Mucosa of rectum (tissue), 2 donors: ENCODE measurements around the gene BCL3.
"Not testable (repeated sequence)": the region's sequence is repeated elsewhere in the genome, so short reads cannot be mapped to it uniquely, and the experiment has no call there.

Experiments
- H3K27ac ChIP-seq, 2 donors: one replicate each; pipeline ENCODE4 v1.7.0; 2013; ENCODE audit warnings: inconsistent platforms in 2 of 2, low read depth in 2 of 2, low read length in 2 of 2
- H3K27me3 ChIP-seq, 2 donors: one replicate each; pipeline ENCODE4 v1.7.0; 2013; ENCODE audit warnings: low read length in 2 of 2; ENCODE audit not compliant: control insufficient read depth in 2 of 2, insufficient read depth in 2 of 2
- H3K36me3 ChIP-seq, 2 donors: one replicate each; pipeline ENCODE4 v1.7.0; 2013; ENCODE audit warnings: low read length in 2 of 2; ENCODE audit not compliant: control insufficient read depth in 2 of 2, insufficient read depth in 2 of 2
- H3K4me1 ChIP-seq, 2 donors: one replicate each; pipeline ENCODE4 v1.7.0; 2013; ENCODE audit warnings: low read length in 2 of 2, mild to moderate bottlenecking in 1 of 2; ENCODE audit not compliant: control insufficient read depth in 2 of 2, insufficient read depth in 2 of 2
- H3K4me3 ChIP-seq, 2 donors: one replicate each; pipeline ENCODE4 v1.7.0; 2013; ENCODE audit warnings: low read length in 2 of 2
- H3K9ac ChIP-seq, 2 donors: one replicate each; pipeline ENCODE4 v1.7.0; 2013; ENCODE audit warnings: low read length in 2 of 2, low read depth in 1 of 2, mild to moderate bottlenecking in 1 of 2
- H3K9me3 ChIP-seq, 2 donors: one replicate each; pipeline ENCODE4 v1.7.0; 2013; ENCODE audit warnings: low read length in 2 of 2; ENCODE audit not compliant: control insufficient read depth in 2 of 2
- donor health status: healthy.
- donor health status: Normal muscosa, but diverticular disease.

The BCL3 gene

DNA sequence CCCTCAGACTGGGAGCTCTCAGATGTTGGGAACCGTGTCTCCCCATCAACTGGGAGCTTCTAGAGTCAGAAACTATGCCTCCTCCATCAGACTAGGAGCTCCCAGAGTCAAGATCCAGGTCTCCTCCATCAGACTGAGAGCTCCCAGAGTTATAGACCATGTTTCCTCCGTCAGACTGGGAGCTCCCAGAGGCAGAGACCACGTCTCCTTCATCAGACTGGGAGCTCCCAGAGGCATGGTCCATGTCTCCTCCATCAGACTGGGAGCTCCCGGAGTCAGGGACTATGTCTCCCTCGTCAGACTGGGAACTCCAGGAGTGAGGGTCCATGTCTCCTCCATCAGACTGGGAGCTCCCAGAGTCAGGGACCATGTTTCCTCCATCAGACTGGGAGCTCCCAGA is 39.6 kb upstream of the BCL3 start:
- no peaks in the 10 kb centered on the region for H3K9me3 ChIP-seq
- no peaks in the 10 kb centered on the region for H3K4me1 ChIP-seq
- H3K27me3 ChIP-seq = no peaks in the 10 kb centered on the region
- H3K9ac ChIP-seq = no peak overlapping the region
- no peak overlapping the region for H3K27ac ChIP-seq
- H3K36me3 ChIP-seq = peaks cover 0 to 2% of the 10 kb centered on the region in 2 donors
- no peak overlapping the region for H3K4me3 ChIP-seq

DNA sequence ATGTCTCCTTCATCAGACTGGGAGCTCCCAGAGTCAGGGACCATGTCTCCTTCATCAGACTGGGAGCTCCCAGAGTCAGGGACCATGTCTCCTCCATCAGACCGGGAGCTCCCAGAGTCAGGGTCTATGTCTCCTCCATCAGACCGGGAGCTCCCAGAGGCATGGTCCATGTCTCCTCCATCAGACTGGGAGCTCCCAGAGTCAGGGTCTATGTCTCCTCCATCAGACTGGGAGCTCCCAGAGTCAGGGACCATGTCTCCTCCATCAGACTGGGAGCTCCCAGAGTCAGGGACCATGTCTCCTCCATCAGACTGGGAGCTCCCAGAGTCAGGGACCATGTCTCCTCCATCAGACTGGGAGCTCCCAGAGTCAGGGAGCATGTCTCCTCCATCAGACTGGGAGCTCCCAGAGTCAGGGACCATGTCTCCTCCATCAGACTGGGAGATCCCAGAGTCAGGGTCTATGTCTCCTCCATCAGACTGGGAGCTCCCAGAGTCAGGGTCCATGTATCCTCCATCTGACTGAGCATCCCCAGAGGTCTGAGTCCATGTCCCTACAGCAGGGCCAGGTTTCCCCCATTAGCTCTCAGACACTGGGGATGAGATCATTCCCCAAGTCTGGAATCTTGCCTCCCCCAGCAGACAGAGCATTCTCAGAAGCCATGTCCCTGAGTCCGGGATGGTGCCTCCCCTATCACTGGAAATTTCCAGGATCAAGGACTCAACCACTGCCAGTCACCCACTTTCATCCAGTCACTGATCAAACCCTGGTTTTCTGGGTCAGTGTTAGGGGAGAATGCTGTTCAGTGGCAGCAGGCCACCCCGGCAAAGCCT is 38.9 kb upstream of the BCL3 start:
- not testable (repeated sequence) for H3K27me3 ChIP-seq, H3K9ac ChIP-seq, H3K27ac ChIP-seq, H3K9me3 ChIP-seq, H3K4me1 ChIP-seq, H3K36me3 ChIP-seq, H3K4me3 ChIP-seq

DNA sequence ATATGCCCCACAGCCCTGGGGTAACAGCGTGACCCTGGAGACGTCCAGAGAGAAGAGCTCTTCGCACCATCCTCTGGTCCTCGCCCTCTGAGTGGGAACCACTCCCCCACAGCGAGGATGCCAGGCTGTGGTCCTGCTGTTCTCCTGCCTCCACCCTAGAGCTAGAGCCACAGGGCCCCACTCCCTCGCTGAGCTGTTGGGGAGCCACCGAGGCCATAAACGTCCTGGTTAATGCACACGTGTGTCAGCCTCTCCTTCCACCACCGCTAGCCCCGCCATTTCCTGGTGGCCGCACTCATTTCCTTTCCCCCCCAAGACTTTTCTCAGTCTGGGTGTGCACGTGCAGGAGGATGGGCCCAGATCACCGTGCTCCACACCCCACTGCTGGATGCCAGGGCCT is 38.0 kb upstream of the BCL3 start:
- Histone ChIP-seq H3K36me3 (peaks cover 0 to 6% of the 10 kb centered on the region in 2 donors), H3K4me1 (no peaks in the 10 kb centered on the region), H3K27ac (no peak overlapping the region), H3K9ac (no peak overlapping the region), H3K9me3 (peaks cover 0 to 5% of the 10 kb centered on the region in 2 donors), H3K4me3 (no peak overlapping the region), H3K27me3 (no peaks in the 10 kb centered on the region)

DNA sequence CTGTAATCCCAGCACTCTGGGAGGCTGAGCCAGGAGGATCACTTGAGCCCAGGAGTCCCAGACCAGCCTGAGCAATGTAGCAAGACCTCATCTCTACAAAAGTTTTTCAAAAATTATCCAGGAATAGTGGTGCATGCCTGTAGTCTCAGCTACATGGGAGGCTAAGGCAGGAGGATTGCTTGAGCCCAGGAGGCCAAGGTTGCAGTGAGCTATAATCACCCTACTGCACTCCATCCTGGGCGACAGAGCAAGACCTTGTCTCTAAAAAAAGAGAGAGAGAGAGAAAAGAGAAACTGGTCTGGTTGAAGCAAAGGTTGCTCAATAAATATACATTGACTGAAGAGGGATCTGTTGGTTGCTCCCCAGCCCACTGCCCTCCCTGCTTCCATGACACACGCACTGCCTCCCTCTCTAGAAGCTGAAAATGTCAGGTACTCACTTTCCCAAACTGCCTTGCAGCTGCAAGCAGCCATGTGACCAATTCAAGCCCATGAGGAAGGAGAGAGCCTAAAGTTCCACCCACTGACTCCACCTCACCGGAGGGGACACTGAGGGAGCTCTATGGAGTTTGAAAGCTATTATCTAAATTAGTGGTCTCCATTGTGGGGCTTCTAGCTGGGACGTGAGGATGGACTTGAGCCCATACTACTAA is 35.5 kb upstream of the BCL3 start:
- Histone ChIP-seq H3K27ac (no peak overlapping the region), H3K4me1 (no peaks in the 10 kb centered on the region), H3K27me3 (no peaks in the 10 kb centered on the region), H3K9ac (no peak overlapping the region), H3K9me3 (peaks cover 0 to 5% of the 10 kb centered on the region in 2 donors), H3K4me3 (no peak overlapping the region), H3K36me3 (peaks cover 0 to 6% of the 10 kb centered on the region in 2 donors)

DNA sequence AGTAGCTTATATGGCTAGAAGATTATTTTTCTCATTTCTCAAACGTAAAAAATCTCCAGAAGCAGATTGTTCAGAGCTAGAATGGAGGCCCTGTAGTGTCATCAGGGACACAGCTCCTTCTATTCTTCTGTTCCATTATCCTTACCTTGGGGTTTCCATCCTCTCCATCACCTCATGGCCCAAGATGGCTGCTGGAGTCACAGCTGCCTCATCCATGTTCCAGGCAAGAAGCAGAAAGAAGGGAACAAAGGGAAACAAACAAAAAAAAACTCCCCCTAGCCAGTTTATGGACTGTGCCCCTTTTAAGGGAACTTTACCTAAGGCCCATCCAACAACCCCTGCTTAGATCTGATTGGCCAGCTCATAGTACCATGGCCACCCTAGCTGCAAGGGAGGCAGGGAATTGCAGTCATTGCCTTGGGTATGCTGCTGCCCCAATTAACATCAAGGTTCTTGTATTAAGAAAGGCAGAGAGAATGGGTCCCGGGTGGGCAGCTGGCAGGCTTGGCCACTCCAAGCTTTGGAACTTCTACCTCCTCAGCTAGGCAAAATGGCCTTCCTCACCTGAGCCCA is 33.8 kb upstream of the BCL3 start:
- Histone ChIP-seq H3K27ac (no peak overlapping the region), H3K4me1 (peaks cover 12 to 13% of the 10 kb centered on the region in 2 donors), H3K4me3 (no peak overlapping the region), H3K9me3 (peaks cover 0 to 5% of the 10 kb centered on the region in 2 donors), H3K27me3 (no peaks in the 10 kb centered on the region), H3K36me3 (peaks cover 0 to 3% of the 10 kb centered on the region in 2 donors), H3K9ac (no peak overlapping the region)

DNA sequence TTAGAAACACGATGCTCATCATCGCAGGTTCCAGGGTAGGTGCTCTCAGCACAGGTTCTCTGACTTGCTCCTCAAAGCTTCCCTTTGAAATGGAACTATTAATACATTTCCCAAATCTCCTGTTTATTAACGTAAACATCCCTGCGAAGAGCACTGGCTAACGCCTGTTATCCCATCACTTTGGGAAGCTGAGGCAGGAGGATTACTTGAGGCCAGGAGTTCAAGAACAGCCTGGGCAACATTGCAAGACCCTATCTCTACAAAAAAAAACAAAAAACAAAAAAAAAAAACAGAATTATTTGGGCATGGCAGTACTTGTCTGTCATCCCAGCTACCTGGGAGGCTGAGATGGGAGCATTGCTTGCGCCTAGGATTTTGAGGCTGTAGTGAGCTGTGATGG is 30.9 kb upstream of the BCL3 start:
- H3K9ac ChIP-seq = no peak overlapping the region
- H3K36me3 ChIP-seq = peaks cover 0 to 3% of the 10 kb centered on the region in 2 donors
- peaks cover 0 to 5% of the 10 kb centered on the region in 2 donors for H3K9me3 ChIP-seq
- H3K4me3 ChIP-seq = no peak overlapping the region
- no peaks in the 10 kb centered on the region for H3K27me3 ChIP-seq
- no peak overlapping the region for H3K27ac ChIP-seq
- peaks cover 16 to 20% of the 10 kb centered on the region in 2 donors for H3K4me1 ChIP-seq

DNA sequence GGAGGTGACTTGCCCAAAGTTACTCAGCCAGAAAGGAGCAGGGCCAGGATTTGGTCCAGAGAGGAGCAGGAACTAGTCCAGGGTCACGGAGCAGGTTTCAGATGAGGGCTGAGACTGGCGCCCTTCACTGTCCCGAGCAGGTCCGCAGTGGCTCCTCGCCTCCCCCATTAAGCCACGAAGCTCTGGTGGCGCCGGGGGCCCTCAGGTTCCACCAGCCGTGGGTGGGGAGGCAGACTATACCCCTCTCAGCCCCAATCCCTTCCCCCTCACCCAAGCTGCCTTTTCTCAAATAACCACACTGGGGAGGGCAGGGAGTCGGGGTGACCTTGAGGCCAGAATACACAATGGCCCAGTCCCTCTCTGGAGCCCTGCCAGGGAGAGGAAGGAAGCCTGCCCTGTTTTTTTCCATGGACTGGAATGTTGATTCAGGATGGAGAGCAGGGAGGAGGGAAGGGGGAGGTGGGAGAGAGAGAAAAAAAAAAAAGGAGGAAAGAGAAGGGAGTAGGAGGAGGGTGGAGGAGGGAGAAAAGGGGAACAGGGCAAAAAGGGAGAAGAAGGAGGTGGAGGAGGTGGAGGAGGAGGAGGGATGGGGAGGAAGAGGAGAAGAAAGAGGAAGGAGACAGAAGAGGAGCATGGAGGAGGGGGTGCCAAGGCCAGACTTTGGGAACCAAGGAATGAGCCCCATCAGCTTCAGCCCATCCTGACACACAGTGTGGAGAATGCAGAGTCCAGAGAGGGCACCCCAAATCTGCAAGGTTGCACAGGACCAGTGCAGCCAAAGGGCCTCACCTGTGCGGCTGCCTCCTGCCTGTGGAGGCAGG is 29.9 kb upstream of the BCL3 start:
- H3K27ac ChIP-seq = peak overlapping the region; percentile 78 to 83
- peak overlapping the region; percentile 52 to 61 for H3K9ac ChIP-seq
- peaks cover 0 to 3% of the 10 kb centered on the region in 2 donors for H3K36me3 ChIP-seq
- H3K9me3 ChIP-seq = peaks cover 0 to 5% of the 10 kb centered on the region in 2 donors
- peaks cover 21 to 28% of the 10 kb centered on the region in 2 donors for H3K4me1 ChIP-seq
- H3K4me3 ChIP-seq = no peak overlapping the region
- H3K27me3 ChIP-seq = no peaks in the 10 kb centered on the region

DNA sequence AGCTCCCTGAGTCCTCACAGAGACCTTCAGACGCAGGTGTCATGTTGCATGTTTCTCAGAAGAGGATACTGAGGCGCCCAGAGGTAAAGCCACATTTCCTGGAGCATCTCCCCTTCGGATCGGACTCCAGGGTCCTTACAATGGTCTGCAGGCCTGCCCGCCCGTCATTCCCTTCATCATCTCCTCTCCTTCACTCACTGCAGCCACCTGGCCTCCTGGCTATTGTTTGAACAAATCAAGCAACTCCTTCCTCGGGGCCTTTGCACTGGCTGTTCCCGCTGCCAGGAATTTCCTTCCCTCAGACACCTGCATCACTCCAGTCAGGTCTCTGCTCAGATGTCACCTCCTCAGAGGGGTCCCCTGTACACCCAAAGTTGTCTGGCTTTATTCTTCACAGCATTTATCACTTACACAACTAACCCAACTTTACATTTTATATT is 29.2 kb upstream of the BCL3 start:
- H3K4me3 ChIP-seq = no peak overlapping the region
- peaks cover 0 to 5% of the 10 kb centered on the region in 2 donors for H3K9me3 ChIP-seq
- H3K27ac ChIP-seq = peak overlapping the region; percentile 34 to 83
- no peaks in the 10 kb centered on the region for H3K27me3 ChIP-seq
- H3K9ac ChIP-seq = no peak overlapping the region
- H3K4me1 ChIP-seq = peaks cover 27 to 35% of the 10 kb centered on the region in 2 donors
- H3K36me3 ChIP-seq = peaks cover 0 to 3% of the 10 kb centered on the region in 2 donors

DNA sequence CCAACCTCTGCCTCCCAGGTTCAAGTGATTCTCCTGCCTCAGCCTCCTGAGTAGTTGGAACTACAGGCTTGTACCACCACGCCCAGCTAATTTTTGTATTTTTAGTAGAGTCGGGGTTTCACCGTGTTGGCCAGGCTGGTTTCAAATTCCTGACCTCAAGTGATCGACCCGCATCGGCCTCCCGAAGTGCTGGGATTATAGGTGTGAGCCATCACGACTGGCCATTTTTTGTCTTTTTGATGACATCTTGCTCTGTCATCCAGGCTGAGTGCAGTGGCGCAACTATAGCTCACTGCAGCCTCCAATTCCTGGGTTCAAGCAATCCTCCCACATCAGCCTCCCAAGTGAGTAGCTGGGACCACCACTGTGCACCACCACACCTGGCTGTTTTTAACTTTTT is 28.1 kb upstream of the BCL3 start:
- H3K9me3 ChIP-seq, H3K27me3 ChIP-seq, H3K4me3 ChIP-seq, H3K36me3 ChIP-seq, H3K27ac ChIP-seq, H3K9ac ChIP-seq: not testable (repeated sequence)
- H3K4me1 ChIP-seq = peaks cover 31 to 43% of the 10 kb centered on the region in 2 donors
